Lower leg skin (tissue), 4 donors: ENCODE data around the gene WWOX. TPM values are rescaled to one million over a fixed set of nuclear protein-coding genes. Genes with fewer than 3 reads are reported as not detected.

Experiments used
- DNase-seq, 2 donors: peaks; one replicate each; pipeline ENCODE4 v3.0.0-alpha.2; 2019; ENCODE audit warnings: low spot score in 2 of 2
- H3K4me3 ChIP-seq: fragments of 200-600 bp; sonication (generic); 2 replicates; pipeline ENCODE4 v1.5.1; 2017; ENCODE audit warnings: mild to moderate bottlenecking, low read depth; ENCODE audit not compliant: poor library complexity, severe bottlenecking
- CTCF ChIP-seq, 3 donors: fragments of 450-650 bp; IDR thresholded peaks; one replicate each; pipeline ENCODE4 v1.5.1; 2016; ENCODE audit warnings: antibody characterized with exemption in 3 of 3, mild to moderate bottlenecking in 3 of 3, moderate library complexity in 2 of 3
- POLR2A ChIP-seq, 2 donors: fragments of 450-650 bp; IDR thresholded peaks; one replicate each; pipeline ENCODE4 v1.6.1; 2016 to 2017; ENCODE audit warnings: antibody characterized with exemption in 2 of 2, mild to moderate bottlenecking in 1 of 2, moderate library complexity in 1 of 2
- WGBS, 2 donors: methylation state at CpG; one replicate each; pipeline ENCODE4 v1.1.5; 2018; 5-methylcytosine and 5-hydroxymethylcytosine counted together
- intact Hi-C: fragments of 100-400 bp; cut with DNase I; formaldehyde crosslinking; loops from one replicate; pipeline ENCODE4 v1.15.0; 2023; ENCODE audit warnings: low total_unique reads
- total RNA-seq, 4 donors: library from RNA; depleted of rRNA; stranded (reverse); fragments of >200 nt; gene quantifications; one replicate each; pipeline ENCODE4 v1.1.0, GENCODE V29; 2016

Gene WWOX
- total RNA-seq, 4 donors from 2014 or later = 21.0 to 82.7 (median 36.1) TPM

GRCh38 chr16:78385086-78385805, 285.8 kb downstream of the WWOX start:
- TF ChIP-seq POLR2A (IDR thresholded peaks at IDR 0.05) (no peak), CTCF (IDR thresholded peaks at IDR 0.05) (no peak)
- intact Hi-C loops = no loop called here
- H3K4me3 ChIP-seq = no peak overlapping the region
- no peak for DNase-seq
- WGBS, 2 donors = 52 to 66% methylated on average over 7 of the region's 7 CpGs

- DNase-seq = no peak
- intact Hi-C loops = no loop called here
- TF ChIP-seq POLR2A (IDR thresholded peaks at IDR 0.05) (no peak), CTCF (IDR thresholded peaks at IDR 0.05) (no peak)
- WGBS, 2 donors = 63% methylated on average over 15 of the region's 15 CpGs
- no peak overlapping the region for H3K4me3 ChIP-seq
Measured at GRCh38 chr16:78386557-78387324, 287.3 kb downstream of the WWOX start.

- intact Hi-C loops = no loop called here
- H3K4me3 ChIP-seq = no peak overlapping the region
- no peak for DNase-seq
- no peak for TF ChIP-seq CTCF (IDR thresholded peaks at IDR 0.05)
- no peak for TF ChIP-seq POLR2A (IDR thresholded peaks at IDR 0.05)
- WGBS, 2 donors = 88 to 92% methylated on average over 8 of the region's 8 CpGs
Measured at GRCh38 chr16:78389009-78389498, 289.6 kb downstream of the WWOX start.

- TF ChIP-seq CTCF (IDR thresholded peaks at IDR 0.05) (no peak), POLR2A (IDR thresholded peaks at IDR 0.05) (no peak)
- no peak for DNase-seq
- 63% methylated on average over 4 of the region's 4 CpGs for WGBS, 2 donors
- intact Hi-C loops = no loop called here
- H3K4me3 ChIP-seq = no peak overlapping the region
Measured at GRCh38 chr16:78390092-78390491, 290.6 kb downstream of the WWOX start.

- TF ChIP-seq POLR2A (IDR thresholded peaks at IDR 0.05) (no peak), CTCF (IDR thresholded peaks at IDR 0.05) (no peak)
- no peak overlapping the region for H3K4me3 ChIP-seq
- intact Hi-C loops = no loop called here
- 63 to 65% methylated on average over 7 of the region's 7 CpGs for WGBS, 2 donors
- DNase-seq = no peak
Measured at GRCh38 chr16:78390508-78391324, 291.3 kb downstream of the WWOX start.
